Hematopoietic multipotent progenitor cell treated with erythropoietin and hydrocortisone succinate and interleukin-3 and kit ligand, for 17 days (in vitro differentiated cells): ENCODE measurements around the gene PSMA8.
"Not testable (repeated sequence)": the region's sequence is repeated elsewhere in the genome, so short reads cannot be mapped to it uniquely, and the experiment has no call there.

Experiments used
- DNase-seq: peaks from one replicate; pipeline ENCODE4 v3.0.0-alpha.2; 2015; ENCODE audit warnings: low spot score

PSMA8 gene

GRCh38 chr18:26175481-26175880 is 41.8 kb downstream of the PSMA8 start:
- DNase-seq: no peak

- no peak for DNase-seq
Observed at GRCh38 chr18:26176134-26176533, 42.5 kb downstream of the PSMA8 start.

DNA sequence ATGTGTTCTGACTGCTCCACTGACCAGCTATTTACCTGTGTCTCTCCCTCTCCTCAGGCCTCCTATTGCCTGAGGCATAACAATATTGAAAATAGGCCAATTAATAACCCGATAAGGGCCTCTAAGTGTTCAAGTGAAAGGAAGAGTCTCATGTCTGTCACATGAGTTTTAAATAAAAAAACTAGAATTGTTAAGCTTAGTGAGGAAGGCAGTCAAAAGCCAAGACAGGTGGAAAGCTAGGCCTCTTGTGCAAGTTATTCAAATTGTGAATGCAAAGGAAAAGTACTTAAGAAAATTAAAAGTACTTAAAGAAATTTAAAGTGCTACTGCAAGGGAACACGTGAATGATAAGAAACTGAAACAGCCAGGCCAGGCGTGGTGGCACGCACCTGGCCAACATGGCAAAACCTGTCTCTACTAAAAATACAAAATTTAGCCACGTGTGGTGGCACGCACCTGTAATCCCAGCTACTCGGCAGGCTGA is 47.7 kb downstream of the PSMA8 start:
- no peak for DNase-seq

- no peak for DNase-seq
Observed at GRCh38 chr18:26183395-26184112, 49.9 kb downstream of the PSMA8 start.

DNA sequence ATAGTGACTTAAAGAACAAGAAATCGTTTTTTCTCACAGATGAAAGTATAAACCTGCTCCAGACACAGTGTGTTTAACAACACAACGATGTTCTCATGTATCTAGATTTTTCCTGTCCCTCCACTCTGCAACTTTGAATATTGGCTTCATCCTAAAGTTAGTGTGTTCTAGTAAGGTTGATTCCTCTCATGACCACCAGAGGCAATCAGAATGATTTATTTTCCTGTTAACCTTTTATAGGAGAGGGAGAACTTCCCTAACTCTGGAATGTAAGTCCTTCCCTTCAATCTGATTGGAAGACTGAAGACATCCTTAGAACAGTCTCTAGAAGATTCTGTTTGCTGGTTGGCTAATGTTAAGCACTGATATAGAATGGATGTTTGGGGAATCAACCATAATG is 51.6 kb downstream of the PSMA8 start:
- no peak for DNase-seq

- no peak for DNase-seq
Observed at GRCh38 chr18:26190506-26190905, 56.8 kb downstream of the PSMA8 start.

GRCh38 chr18:26192233-26192632 is 58.6 kb downstream of the PSMA8 start:
- no peak for DNase-seq

DNA sequence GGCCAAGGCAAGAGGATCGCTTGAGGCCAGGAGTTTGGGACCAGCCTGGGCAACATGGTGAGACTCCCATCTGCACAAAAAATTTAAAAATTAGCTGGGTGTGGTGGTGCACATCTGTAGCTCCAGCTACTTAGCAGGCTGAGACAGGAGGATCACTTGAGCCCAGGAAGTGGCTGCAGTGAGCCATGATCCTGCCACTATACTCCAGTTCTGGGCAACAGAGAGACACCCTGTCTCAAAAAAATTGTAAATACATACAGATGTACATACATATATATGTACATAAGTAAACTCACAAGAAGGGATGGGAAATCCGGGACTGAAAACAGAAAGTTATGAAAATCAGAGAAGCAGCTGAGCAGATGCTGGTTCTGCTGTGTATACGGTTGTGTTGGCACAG is 62.9 kb downstream of the PSMA8 start:
- no peak for DNase-seq

DNA sequence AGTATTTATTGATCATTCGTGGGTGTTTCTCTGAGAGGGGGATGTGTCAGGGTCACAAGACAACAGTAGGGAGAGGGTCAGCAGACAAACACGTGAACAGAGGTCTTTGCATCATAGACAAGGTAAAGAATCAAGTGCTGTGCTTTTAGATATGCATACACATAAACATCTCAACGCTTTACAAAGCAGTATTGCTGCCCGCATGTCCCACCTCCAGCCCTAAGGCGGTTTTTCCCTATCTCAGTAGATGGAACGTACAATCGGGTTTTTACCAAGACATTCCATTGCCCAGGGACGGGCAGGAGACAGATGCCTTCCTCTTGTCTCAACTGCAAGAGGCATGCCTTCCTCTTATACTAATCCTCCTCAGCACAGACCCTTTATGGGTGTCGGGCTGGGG is 68.3 kb downstream of the PSMA8 start:
- not testable (repeated sequence) for DNase-seq

DNA sequence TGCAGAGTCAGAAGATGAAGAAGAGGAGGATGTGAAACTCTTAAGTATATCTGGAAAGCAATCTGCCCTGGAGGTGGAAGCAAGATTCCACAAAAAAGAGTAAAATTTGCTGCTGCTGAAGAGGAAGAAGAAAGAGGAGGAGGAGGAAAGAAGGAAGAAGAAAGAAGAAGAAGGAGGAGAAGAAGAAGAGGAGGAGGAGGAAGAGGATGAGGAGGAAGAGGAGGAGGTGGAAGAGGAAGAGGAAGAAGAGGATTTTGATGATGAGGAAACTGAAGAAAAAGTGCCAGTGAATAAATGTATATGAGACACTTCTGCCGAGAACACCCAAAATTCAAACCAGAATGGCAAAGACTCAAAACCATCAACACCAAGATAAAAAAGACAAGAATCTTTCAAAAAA is 71.6 kb downstream of the PSMA8 start:
- DNase-seq: no peak

DNA sequence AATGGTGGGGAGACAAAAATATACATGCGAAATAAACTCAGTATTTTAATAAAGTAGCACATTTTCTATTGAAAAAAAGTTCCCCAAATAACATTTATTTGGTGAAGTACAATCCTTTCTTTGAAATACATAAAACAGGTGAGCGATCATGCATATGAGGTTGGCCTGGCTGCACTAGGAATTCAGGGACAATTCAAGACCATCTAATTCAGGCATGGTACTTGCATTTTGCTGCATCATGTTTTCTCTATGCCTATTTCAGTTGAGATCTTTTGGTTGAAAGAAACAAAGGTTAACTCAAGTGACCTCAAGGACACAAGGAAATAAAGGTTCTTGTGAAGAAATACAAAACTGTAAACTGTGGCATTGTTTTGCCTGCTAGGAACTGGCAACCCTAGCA is 72.8 kb downstream of the PSMA8 start:
- DNase-seq: no peak

- DNase-seq: no peak
Observed at GRCh38 chr18:26207937-26208336, 74.3 kb downstream of the PSMA8 start.

DNA sequence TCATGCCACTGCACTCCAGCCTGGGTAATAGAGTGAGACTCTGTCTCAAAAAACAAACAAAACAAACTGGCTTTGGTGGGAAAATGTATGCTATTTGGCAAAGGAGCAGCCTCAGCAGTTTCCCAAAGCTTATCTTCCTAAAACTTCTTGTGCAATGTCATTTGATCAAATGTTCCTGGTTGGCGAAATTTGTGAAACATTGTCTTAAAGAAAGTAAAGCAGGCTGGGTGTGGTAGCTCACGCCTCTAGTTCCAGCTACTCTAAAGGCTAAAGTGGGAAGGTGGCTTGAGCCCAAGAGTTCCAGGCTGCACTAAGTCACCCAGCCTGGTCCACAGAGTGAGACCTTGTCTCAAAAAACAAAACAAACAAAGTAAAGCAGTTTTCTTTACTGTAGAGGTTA is 75.3 kb downstream of the PSMA8 start:
- no peak for DNase-seq

DNA sequence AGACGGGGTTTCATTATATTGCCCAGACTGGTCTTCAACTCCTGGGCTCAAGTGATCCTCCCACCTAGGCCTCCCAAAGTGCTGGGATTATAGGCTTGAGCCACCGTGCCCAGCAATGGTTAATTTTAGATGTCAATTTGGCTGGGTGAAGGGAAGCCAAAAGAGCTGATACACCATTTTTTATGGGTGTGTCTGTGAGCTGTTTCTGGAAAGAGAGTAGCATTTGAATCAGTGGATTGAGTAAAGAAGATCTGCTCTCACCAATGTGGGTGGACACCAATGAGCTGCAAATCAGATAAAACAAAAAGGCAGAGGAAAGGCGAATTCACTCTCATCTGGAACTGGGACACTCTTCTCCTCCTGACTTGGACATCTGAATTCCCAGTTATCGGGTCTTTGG is 76.5 kb downstream of the PSMA8 start:
- DNase-seq: no peak

- no peak for DNase-seq
Observed at GRCh38 chr18:26215247-26215970, 81.7 kb downstream of the PSMA8 start.

- no peak for DNase-seq
Observed at GRCh38 chr18:26225022-26225693, 91.5 kb downstream of the PSMA8 start.

GRCh38 chr18:26225915-26226228 is 92.2 kb downstream of the PSMA8 start:
- DNase-seq: no peak

DNA sequence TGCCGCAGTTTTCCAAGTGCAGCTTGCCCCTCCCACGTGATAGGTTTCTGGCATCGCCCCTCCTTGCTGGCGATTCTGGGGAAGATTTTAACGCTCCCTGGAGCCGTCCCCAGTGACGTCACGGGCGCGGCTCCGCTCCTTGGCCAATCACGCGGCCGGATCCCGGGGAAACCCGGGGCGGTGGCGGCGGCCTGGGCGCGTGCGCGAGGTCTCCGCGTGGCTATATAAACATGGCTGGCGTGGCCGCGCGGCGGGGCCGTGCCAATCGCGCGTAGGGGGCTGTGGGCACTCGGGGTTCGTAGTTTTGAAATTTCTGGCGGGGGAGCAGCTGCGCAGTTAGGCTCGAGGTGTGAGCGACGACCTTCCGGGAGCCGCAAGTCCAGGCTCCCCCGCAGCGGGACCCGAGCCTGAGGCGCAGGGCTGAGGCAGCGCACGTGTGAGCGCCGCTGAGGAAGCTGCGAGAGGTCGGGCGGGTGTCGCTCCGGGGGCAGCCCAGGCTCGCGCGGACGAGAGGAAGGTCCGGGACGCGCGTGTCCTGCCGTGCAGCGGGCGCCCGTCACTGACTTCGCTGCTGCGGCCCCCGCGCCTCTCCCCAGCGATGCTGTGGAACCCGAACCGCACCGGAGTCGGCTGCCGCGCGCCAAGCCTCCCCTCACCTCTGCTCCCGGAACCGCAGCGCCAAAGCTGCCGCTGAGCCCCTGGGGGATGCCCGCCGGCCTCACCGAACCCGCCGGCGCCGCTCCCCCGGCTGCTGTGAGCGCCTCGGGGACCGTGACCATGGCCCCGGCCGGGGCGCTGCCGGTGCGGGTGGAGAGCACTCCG is 92.8 kb downstream of the PSMA8 start, which contains the start of gene TAF4B:
Gene TAF4B (plus strand): TSS at position 217 of the 822 bp plus-strand sequence. CDS start 489 bp downstream, at position 706.
- peak; percentile 94 for DNase-seq

GRCh38 chr18:26227051-26227670 is 93.5 kb downstream of the PSMA8 start:
- DNase-seq: no peak

DNA sequence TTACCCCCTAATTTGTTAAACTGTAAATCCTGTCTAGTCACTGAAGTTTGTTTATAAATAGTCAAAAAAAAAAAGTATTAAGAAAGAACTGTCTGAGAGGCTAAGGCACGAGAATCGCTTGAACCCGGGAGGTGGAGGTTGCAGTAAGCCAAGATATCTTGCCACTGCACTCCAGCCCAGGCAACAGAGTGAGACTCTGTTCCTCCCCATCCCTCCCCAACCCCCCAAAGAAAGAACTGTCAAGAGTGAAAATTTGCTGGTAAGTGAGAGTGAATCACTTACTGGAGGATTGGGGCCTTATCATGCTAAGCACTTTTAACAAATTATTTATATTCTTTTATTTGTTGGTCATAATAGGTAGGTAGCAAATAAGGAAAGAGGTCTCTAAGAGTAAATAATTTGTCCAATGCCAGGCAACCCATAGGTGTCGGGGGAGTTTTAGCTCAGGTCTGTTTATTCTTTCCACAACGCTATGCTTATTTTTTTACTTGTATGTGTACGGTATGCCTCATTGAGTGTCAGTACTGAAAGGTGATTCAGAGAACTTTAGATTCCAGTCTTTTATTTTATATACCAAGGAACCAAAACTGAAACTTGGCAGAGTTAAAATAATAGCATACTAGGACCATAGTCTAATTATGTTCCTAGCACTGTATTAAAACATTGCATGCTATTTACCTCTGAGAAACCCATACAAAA is 95.0 kb downstream of the PSMA8 start:
- DNase-seq: no peak

DNA sequence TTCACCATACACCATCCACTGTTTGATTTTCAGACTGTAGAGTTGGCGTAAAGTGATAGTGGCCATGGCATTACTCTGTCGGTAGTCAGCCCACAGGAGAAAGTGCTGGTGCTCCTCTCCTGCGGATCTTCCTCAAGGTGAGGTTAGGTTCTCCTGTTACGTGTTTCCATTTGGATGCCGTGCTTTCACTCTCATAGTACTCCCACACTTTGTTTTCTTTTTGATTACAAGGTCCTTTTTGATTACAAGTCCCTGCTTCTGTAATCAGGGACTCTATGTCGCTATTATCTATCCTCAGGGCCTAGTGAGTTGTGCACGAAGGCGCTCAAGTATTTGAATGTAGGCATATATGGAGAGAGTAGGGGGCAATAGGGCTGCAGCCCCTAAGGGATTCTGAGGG is 96.8 kb downstream of the PSMA8 start:
- DNase-seq: no peak
